A549 treated with CORT108297 at 1 μM for 4 hours (cell line): ENCODE data around the gene AOX1. TPM values are rescaled to one million over a fixed set of nuclear protein-coding genes. Genes with fewer than 3 reads are reported as not detected.

Source experiments
- total RNA-seq: library from RNA; stranded (reverse); fragments of 200-300 nt; extraction: Qiagen RNA extraction; gene quantifications from 5 replicates; pipeline ENCODE4 v1.2.3, GENCODE V29; 2022

The AOX1 gene
- total RNA-seq, result 2.8 to 4.2 TPM (median 3.5 TPM) in 5 replicates

GRCh38 chr2:200585730-200586643, at the start of gene AOX1:
Gene AOX1 (plus strand): TSS chr2:200586014. CDS start chr2:200586109, 95 bp downstream.

Other genes with a start within 250 kb of the AOX1 start
- 8.6 to 11.0 TPM (median 9.6 TPM) in 5 replicates for gene KCTD18, start 75.9 kb upstream of the AOX1 start, total RNA-seq
- 11.9 to 16.2 TPM (median 13.7 TPM) in 5 replicates for gene SGO2, start 59.8 kb upstream of the AOX1 start, total RNA-seq
- gene BZW1, start 225.9 kb downstream of the AOX1 start, total RNA-seq, result 333 to 720 TPM (median 408 TPM) in 5 replicates